IPS-NIHi7 (cell line): ENCODE results near the gene WASF1.
"Not testable (repeated sequence)": the region's sequence is repeated elsewhere in the genome, so short reads cannot be mapped to it uniquely, and the experiment has no call there.

Experiments
- DNase-seq: peaks from one replicate; pipeline ENCODE4 v3.0.0; 2012; ENCODE audit warnings: mixed read lengths; ENCODE audit errors: extremely low spot score

Gene WASF1

DNA sequence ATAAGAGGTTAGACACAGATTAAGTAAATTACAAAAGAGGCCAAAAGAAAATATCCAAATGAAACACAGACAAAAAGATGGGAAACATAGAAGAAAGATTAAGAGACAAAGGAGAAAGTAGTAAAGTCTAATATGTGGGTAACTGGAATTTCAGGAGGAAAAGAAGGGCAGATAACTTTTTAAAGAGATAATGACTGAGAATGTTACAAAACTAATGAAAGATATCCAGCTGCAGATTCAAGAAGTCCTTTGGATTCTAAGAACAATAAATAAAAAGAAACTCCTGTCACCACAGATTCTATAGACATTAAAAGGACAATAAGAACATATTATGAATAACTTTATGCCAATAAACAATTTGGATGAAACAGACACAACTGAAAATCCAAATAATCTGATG, 90.1 kb downstream of the WASF1 start:
- no peak for DNase-seq

DNA sequence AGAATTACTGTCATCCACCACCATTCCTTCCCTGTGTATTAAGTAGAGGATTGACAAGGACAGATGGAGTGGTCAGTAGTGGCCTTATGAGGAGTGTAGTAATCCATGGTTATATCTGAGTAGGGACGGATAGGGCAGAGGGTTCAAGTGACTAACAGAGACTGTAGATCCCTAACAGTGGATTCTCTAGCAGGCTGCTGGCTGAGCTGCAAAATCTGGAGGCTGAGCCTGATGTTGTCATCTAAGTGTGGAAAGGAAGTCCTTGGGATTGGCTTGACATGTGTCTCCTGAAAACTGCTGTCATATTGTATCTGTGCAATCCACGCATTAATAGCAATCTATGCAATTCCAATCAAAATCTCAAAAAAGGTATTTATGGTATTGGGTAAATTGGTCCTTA, 94.2 kb downstream of the WASF1 start:
- DNase-seq = no peak

DNA sequence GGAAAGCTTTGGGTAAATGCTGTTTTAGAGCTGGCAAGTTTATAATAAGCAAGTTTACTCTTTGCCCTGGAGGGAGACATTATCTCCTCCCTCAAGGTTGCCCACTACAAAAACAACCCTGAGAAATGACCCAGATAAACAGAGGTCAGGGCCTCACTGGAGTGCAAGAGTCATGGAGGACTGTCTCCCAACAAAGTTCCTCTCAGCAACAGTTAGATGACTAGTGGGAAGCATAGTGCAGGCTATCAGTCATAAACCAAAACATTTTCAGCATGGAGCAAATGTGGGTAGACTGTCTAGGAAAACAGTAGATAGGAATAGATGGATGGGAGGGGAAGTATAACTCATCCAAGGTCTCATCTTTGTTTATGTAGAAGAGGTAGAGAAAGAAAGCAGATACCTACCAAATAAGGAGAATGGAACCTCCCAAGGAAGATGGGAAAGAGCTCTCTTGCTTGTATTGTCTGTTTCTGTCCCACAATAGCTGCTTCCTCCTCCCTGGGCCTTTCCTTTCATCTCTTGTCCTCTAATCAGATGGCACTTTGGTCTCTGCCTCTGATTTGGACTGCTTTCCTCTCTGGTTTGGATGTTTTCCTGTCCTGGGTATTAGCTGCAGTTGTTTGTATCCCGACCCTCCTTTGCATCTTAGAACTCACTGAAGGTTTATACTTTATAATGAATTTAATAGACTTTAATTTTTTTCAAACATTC, 95.4 kb downstream of the WASF1 start:
- DNase-seq = no peak

DNA sequence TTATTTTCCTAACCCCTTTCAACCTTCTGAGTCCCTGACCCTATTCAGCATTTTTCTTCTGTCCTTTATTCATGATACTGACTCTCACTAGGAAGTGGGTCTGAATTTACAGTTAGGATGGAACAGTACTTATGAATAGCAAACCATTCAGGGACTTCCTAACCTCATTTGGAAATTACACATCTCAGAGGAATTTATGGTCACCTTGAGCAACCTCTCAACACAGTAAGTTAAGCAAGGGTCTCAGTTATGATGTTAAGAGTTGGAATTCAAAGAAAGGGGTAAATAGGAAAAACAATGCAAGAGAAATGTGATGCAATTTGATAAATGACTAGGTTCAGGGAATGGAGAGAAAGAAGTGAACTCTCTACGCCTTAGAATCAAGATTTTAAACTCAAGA, 104.1 kb downstream of the WASF1 start:
- DNase-seq = no peak

DNA sequence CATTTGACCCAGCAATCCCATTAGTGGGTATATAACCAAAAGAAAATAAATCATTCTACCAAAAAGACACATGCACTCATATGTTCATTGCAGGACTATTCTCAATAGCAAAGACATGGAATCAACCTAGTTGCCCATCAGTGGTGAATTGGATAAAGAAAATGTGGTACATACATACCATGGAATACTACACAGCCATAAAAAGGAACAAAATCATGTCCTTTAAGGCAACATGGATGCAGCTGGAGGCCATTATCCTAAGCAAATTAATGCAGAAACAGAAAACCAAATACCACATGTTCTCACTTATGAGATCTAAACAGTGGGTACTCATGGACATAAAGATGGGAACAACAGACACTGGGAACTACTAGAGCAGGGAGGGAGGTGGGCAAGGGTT, 106.0 kb downstream of the WASF1 start:
- not testable (repeated sequence) for DNase-seq

DNA sequence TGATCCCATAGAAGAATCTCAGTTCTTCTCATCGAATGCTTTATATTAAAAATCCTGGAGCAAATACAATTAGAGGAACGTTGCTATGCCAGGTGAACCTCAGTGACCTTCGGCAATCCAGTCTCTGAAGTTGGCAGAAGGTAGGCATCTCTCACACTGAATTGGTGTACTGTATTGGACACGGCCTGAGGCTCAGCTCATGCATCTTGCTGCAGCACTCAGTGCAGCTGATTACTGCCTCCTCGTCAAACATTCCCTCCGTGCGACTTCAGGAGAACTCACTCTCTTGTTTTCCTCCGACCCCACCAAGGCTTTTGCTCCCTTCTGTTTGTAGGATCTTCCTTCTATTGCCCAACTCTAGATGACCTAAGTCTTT, 110.9 kb downstream of the WASF1 start:
- no peak for DNase-seq

DNA sequence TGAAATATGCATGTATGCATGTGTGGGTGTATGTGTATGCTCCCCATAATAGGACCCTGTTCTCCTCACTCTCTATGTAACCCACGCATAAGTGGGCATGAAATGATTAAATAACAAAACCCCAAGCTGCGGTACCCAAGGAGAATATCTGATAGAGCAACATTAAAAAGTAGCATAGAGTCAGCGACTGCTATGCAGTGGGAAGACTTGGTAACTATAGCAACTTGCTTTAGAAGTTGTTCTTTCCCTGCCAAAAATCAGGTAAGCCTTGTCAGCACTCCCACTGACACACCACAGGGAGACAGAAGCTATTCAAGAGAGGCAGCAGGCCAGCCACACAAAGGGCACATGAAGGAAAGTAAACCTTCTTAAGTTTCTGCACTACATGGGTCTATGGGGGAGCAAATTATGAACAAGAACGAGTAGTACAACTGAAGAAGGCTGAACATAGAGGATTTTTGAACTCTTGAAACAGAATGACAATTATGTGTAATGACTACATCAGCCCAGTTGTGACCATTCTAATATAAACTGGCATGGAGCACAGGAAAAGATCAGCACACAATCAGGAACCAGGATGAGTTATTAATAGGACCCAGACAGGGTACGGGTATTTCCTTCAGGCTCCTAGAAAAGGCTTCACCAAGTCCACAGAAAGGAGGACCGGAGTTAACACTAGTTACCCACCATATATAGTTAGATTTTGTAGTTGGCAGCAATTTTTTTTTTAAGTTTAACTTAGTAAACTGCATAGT, 111.5 kb downstream of the WASF1 start:
- no peak for DNase-seq

DNA sequence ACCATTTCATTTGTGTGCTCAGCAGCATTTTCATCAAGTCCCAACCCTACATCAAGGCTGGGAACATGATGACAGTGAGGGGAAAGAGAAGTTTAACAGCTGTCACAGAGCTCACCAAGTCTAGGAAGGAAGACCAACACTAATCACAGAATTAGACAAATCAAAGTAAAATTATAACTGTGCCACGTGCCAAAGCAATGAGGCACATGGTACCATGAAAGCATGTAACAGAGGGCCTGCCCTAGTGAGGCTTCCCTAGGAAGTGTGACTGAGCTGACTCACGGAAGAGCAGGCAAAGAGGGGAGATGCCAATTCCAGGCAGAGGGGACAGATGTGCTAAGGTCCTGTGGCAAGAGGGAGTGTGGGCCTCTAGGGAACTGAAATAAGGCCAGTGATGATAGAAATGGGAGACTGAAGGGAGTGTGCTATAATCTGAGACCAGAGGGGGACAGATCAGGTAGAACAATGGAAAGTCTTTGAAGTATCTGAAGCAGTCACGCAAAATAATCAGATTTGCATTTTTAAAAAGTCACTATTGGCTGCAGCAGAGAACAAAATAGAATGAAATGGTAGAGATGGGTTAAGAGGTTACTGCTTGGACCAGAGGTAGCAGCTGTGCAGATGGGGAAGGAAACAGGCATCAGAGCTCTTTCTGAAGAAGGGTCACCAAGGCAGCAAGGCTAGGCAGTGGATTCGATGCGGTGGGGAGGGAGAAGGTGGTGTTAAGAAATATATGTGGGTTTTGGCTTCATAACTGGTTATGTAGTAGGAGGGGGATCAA, 114.5 kb downstream of the WASF1 start:
- no peak for DNase-seq

DNA sequence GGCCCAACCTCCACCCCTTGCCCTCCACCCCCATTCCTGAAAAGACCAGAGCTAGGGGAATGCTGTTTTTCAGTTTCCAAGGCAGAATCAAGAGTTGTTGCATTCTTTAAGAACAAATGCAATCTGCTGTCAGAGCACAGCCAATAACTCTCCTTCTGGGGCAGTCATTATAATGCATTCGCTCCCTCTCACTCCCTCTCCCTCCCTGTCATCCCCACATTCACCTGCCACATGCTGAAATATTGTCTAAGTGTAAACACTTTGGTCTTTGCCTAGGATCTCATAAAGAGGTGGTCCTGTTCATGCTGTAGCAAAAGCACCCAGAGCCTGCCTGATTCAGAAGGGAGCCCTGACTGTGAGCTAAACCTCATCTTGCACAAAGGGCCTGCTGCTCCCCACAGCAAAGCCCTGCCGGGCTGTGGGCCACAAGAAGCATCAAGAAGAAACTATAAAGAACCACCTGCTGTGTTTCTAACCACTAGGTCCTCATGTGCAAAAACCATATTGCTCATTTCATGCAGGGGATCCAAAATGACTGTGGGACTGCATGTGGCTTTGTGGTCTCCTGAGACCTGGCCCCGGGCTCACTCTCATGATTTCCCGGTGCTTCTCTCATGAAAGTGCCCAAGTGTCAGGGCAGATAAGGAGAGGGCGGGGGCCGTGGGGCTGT, 115.7 kb downstream of the WASF1 start:
- DNase-seq = no peak

DNA sequence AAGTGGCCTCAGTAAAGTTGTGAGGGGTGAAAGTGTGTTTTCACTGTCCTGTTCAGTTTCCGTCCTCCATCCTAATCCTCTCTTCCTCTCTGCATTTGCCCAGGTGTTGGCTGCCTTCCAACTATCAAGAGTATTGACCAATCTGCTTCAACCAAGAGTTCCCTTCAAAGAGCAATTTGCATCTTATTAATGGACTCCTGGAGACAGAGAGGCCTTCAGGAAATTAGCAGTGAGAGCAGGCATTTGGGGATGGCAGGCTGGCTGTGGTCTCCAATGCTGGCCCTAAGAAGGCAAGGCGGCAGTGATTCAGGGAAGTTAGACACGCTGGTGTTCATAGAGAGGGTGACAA, 124.1 kb downstream of the WASF1 start:
- DNase-seq = no peak

DNA sequence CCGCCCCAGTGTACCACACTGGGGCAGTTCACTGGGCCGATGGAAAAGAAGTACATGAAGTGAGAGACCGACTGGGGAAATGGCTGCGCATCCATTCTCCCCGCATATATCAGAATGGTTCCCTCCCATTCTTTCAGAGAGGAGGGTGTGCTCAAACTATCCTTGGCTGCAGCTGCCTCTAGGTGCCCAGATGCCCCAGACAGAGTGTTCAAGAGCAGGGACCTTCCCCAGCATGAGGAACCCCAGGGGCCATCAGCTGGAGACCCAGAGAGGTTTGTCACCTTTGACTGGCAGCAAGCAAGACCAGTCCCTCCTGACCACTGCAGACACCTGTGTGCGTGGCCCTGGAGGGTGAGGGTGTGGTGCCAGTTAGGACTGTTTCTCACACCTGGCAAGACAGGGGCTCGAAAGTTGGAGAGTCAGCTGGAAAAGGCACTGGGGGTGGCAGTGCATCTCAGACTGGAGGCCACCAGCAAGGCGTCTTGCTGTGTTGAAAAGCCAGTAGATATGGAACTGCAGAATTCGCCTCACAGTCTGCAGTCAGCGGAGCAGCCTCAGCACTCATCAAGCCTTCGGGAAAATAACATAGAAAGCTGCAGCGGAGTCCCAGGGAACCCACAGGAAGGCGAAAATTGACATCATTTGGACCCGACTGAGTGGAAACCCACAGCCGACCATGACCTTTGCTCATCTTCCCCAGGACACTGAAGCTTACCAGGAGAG, 124.6 kb downstream of the WASF1 start:
- DNase-seq = no peak

DNA sequence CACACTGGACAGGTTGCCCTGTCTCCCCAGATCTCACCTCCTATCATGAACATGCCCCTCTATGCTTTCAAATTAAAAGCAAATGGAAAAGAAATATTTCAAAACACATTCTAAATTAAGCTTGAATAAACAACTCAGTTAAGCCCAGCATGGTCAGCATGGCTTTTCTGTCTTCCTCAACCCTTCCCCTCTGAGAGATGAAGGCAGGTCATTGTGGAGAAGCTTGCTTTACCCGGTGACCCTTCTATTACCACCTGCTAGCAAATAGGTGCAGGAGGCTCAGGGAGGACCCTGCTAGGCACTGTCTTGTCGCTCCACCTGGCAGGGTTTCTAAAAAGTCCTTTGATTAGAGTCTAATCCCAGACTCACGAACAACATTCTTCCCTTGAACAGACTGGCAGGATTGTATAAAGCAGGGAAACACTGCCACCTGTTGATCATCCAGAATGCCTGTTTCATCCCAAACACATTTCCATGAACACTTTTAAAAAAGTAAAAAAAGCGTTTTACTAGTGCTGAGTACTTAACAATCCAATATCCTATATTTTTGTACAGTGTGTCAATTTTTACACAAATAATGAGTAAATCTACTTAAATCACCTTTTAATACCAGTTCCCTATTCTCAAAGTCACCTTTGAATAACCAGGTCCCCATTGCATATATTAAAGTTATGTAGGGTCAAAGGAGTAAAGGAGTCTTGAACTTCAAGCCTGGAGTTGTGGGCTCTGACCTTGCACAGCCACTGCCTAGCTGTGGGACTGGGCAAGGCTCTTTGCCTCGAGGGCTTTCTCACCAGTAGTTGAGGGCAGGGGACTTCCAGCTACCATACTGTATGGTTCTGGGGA, 125.9 kb downstream of the WASF1 start:
- peak; percentile 73 for DNase-seq

DNA sequence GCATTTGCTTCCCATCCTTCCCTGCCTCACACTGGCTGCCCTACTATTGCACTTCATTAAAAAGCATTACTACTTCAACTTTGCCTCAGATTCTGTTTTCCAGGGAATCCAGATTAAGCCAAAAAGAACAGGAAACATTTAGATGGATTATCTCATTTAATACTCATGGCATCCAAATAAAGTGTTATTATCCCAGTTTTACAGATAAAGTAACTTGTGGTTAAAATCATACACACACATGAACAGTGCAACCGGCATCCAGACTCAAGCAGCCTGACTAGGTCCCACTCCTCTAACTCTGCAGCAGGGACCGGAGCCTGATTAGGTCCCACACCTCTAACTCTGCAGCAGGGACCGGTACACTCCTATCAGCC, 129.0 kb downstream of the WASF1 start:
- DNase-seq = no peak
